Adrenal gland (tissue), 12 donors: Measurements from ENCODE around the gene POU2F3. TPM values are rescaled to one million over a fixed set of nuclear protein-coding genes. Genes with fewer than 3 reads are reported as not detected.

Experiments used
- DNase-seq, 7 donors: peaks; one replicate each; pipeline ENCODE4 v3.0.0-alpha.2; 2019 to 2020
- H3K27ac ChIP-seq, 5 donors: fragments of 200-600 bp; sonication (generic) in 4 of 5; 1 replicate in 3 of 5; 2 replicates in 2 of 5; pipeline versions ENCODE4 v1.5.1 to v1.8.0; 2016 to 2020; ENCODE audit warnings: mild to moderate bottlenecking in 1 of 5
- H3K27me3 ChIP-seq: fragments of 200-600 bp; 2 replicates; pipeline ENCODE4 v1.8.0; 2021
- H3K36me3 ChIP-seq, 2 donors: fragments of 200-600 bp; replicated peaks in 1 of 2; 1 replicate in 1 of 2; 2 replicates in 1 of 2; pipeline versions ENCODE4 v1.5.1 to v1.8.0; 2018 to 2022
- H3K4me1 ChIP-seq, 2 donors: fragments of 200-600 bp; replicated peaks in 1 of 2; 1 replicate in 1 of 2; 2 replicates in 1 of 2; pipeline versions ENCODE4 v1.5.1 to v1.8.0; 2018 to 2021
- H3K4me3 ChIP-seq, 4 donors: fragments of 200-600 bp; sonication (generic) in 3 of 4; one replicate each; pipeline ENCODE4 v1.5.1; 2016 to 2018
- H3K9me3 ChIP-seq, 3 donors: fragments of 200-600 bp; sonication (generic) in 1 of 3; replicated peaks in 1 of 3; 1 replicate in 2 of 3; 2 replicates in 1 of 3; pipeline versions ENCODE4 v1.5.1 to v1.8.0; 2016 to 2021
- CTCF ChIP-seq, 6 experiments: fragments of 450-650 bp in 4 of 6; fragments of 200-600 bp in 2 of 6; sonication (generic) in 1 of 6; IDR thresholded peaks; 1 replicate in 5 of 6; 2 replicates in 1 of 6; pipeline versions ENCODE4 v1.5.1 to v1.8.0; 2016 to 2021; ENCODE audit warnings: antibody characterized with exemption in 6 of 6, mild to moderate bottlenecking in 2 of 6, moderate library complexity in 1 of 6
- POLR2A ChIP-seq, 2 donors: fragments of 450-650 bp; IDR thresholded peaks; one replicate each; pipeline ENCODE4 v1.6.1; 2017; ENCODE audit warnings: antibody characterized with exemption in 2 of 2, mild to moderate bottlenecking in 2 of 2, moderate library complexity in 1 of 2
- WGBS, 4 donors: extraction: QIAGEN DNeasy Blood & Tissue Kit in 2 of 4; methylation state at CpG; one replicate each; pipeline versions ENCODE4 v1.1.5 to v1.1.7; 2013 to 2017; 5-methylcytosine and 5-hydroxymethylcytosine counted together
- intact Hi-C, 2 donors: fragments of 100-400 bp; cut with DNase I; formaldehyde crosslinking; loops; one replicate each; pipeline versions ENCODE4 v1.14.1 to v1.15.0; 2022 to 2023
- polyA plus RNA-seq, 3 donors: library from polyadenylated mRNA; stranded (reverse); fragments of 200-250 nt in 2 of 3; fragments of 350-450 nt in 1 of 3; fragmentation: Illumina TruSeq in 1 of 3; extraction: RNeasy Lipid Tissue Mini Kit (QIAGEN cat#74804) in 1 of 3; gene quantifications; one replicate each; pipeline ENCODE4 v1.2.3, GENCODE V29; 2013 to 2014
- total RNA-seq, 9 donors: library from RNA; depleted of rRNA in 4 of 9; stranded (reverse); fragments of >200 nt in 4 of 9; fragments of 120-200 nt in 1 of 9; fragmentation: NEBNext Ultra II Directional in 1 of 9; extraction: Animal tissue kit (Norgen Biotek cat#: 25700) in 1 of 9; gene quantifications; one replicate each; pipeline versions ENCODE4 v1.1.0 to v1.2.4, GENCODE V29; 2013 to 2023
- donor health status: healthy with polysubstance abuse.
- donor health status: Bipolar disorder and iron deficiency.
- donor health status: DM: yes; HTN: yes; CAD: no.
- donor health status: DM: no; HTN: no; CAD: no.
- donor health status: DM: no; HTN: no; CAD: no.
- donor health status: DM: yes; HTN: yes; CAD: no.

The POU2F3 gene
- total and polyA plus RNA-seq, 12 donors, result 0.07 to 1.4 (median 0.17) TPM; not detected in 3

GRCh38 chr11:120279502-120279901, 39.6 kb downstream of the POU2F3 start:
- no peak for DNase-seq
- Histone ChIP-seq H3K27ac (no peak overlapping the region), H3K27me3 (no peaks in the 10 kb centered on the region), H3K36me3 (no peaks in the 10 kb centered on the region), H3K4me1 (peaks cover 0 to 5% of the 10 kb centered on the region in 2 donors), H3K4me3 (no peak overlapping the region), H3K9me3 (no peaks in the 10 kb centered on the region)
- 83 to 92% (median 88%) methylated on average over 5 of the region's 5 CpGs for WGBS, 4 donors
- TF ChIP-seq POLR2A (IDR thresholded peaks at IDR 0.05) (no peak), CTCF (IDR thresholded peaks at IDR 0.05) (no peak)
- intact Hi-C loops, result no loop called here

- Histone ChIP-seq H3K27me3 (no peaks in the 10 kb centered on the region), H3K27ac (peak overlapping the region in 1 of 5 donors; percentile 38), H3K4me1 (peaks cover 0 to 5% of the 10 kb centered on the region in 2 donors), H3K36me3 (no peaks in the 10 kb centered on the region), H3K4me3 (no peak overlapping the region), H3K9me3 (no peaks in the 10 kb centered on the region)
- 70 to 81% (median 72%) methylated on average over 4 to 5 of the region's 5 CpGs for WGBS, 4 donors
- no peak for DNase-seq
- no peak for TF ChIP-seq CTCF (IDR thresholded peaks at IDR 0.05)
- no peak for TF ChIP-seq POLR2A (IDR thresholded peaks at IDR 0.05)
- intact Hi-C loops, result no loop called here
These were observed 40.7 kb downstream of the POU2F3 start for GRCh38 chr11:120280600-120281051.

GRCh38 chr11:120281143-120281795, 41.3 kb downstream of the POU2F3 start:
- no peak for DNase-seq
- no peaks in the 10 kb centered on the region for H3K9me3 ChIP-seq
- H3K4me1 ChIP-seq, result peaks cover 0 to 5% of the 10 kb centered on the region in 2 donors
- peak overlapping the region in 1 of 5 donors; percentile 38 for H3K27ac ChIP-seq
- H3K27me3 ChIP-seq, result no peaks in the 10 kb centered on the region
- H3K36me3 ChIP-seq, result no peaks in the 10 kb centered on the region
- TF ChIP-seq CTCF (IDR thresholded peaks at IDR 0.05) (no peak), POLR2A (IDR thresholded peaks at IDR 0.05) (no peak)
- 73 to 78% (median 75%) methylated on average over 7 of the region's 7 CpGs for WGBS, 4 donors
- intact Hi-C loops, result no loop called here
- H3K4me3 ChIP-seq, result no peak overlapping the region

GRCh38 chr11:120283124-120283523, 43.2 kb downstream of the POU2F3 start:
- intact Hi-C loops, result no loop called here
- Histone ChIP-seq H3K9me3 (no peaks in the 10 kb centered on the region), H3K4me3 (no peak overlapping the region), H3K27me3 (no peaks in the 10 kb centered on the region), H3K4me1 (peaks cover 0 to 2% of the 10 kb centered on the region in 2 donors), H3K36me3 (no peaks in the 10 kb centered on the region), H3K27ac (no peak overlapping the region)
- no peak for DNase-seq
- 79 to 100% (median 86%) methylated on average over 1 to 2 of the region's 2 CpGs for WGBS, 4 donors
- TF ChIP-seq CTCF (IDR thresholded peaks at IDR 0.05) (no peak), POLR2A (IDR thresholded peaks at IDR 0.05) (no peak)
